Measurements from ENCODE around the gene PLB1. TPM values are rescaled to one million over a fixed set of nuclear protein-coding genes. Genes with fewer than 3 reads are reported as not detected.

PLB1 gene
- total RNA-seq, 6 experiments from 2014 or later: 0.66 to 1.9 (median 1.1) TPM

GRCh38 chr2:28603821-28604220, 108.0 kb downstream of the PLB1 start:
- 93% methylated on average over 3 of the region's 10 CpGs for WGBS (ENCODE audit: insufficient coverage, low coverage, low lambda C conversion rate, missing lambda C conversion rate)
- no peaks in the 10 kb centered on the region for H3K4me1 ChIP-seq
- intact Hi-C loops (cut with DNase I): no loop called here
- ATAC-seq (no peak), DNase-seq (no peak)
- H3K27me3 ChIP-seq: no peaks in the 10 kb centered on the region
- TF ChIP-seq POLR2A (IDR thresholded peaks at IDR 0.05) (no peak), CTCF (IDR thresholded peaks at IDR 0.05) (no peak)
- no peak overlapping the region for H3K4me3 ChIP-seq
- H3K36me3 ChIP-seq: no peaks in the 10 kb centered on the region
- H3K27ac ChIP-seq: no peak overlapping the region
- H3K9me3 ChIP-seq: no peaks in the 10 kb centered on the region

- Histone ChIP-seq H3K9me3 (no peaks in the 10 kb centered on the region), H3K27ac (no peak overlapping the region)
- intact Hi-C loops (cut with DNase I): no loop called here
These were observed 108.5 kb downstream of the PLB1 start for GRCh38 chr2:28604284-28604843.

GRCh38 chr2:28606986-28607441, 111.2 kb downstream of the PLB1 start:
- no peaks in the 10 kb centered on the region for H3K4me1 ChIP-seq
- TF ChIP-seq CTCF (IDR thresholded peaks at IDR 0.05) (no peak), POLR2A (IDR thresholded peaks at IDR 0.05) (no peak)
- H3K4me3 ChIP-seq: no peak overlapping the region
- no peaks in the 10 kb centered on the region for H3K9me3 ChIP-seq
- ATAC-seq (peak in 3 of 4 donors; percentile 13 to 43 (median 18)), DNase-seq (peak in 1 of 3 donors; percentile 34)
- H3K36me3 ChIP-seq: no peaks in the 10 kb centered on the region
- H3K27me3 ChIP-seq: no peaks in the 10 kb centered on the region
- WGBS (ENCODE audit: insufficient coverage, low coverage, low lambda C conversion rate, missing lambda C conversion rate): 71% methylated on average over 3 of the region's 5 CpGs
- H3K27ac ChIP-seq: no peak overlapping the region
- intact Hi-C loops (cut with DNase I): no loop called here

More at GRCh38 chr2:28604284-28604843, 108.5 kb downstream of the PLB1 start:
- no peak for DNase-seq
- Histone ChIP-seq H3K4me1 (no peaks in the 10 kb centered on the region), H3K36me3 (no peaks in the 10 kb centered on the region), H3K27me3 (no peaks in the 10 kb centered on the region), H3K4me3 (no peak overlapping the region)
- 50% methylated on average over 2 of the region's 9 CpGs for WGBS (ENCODE audit: insufficient coverage, low coverage, low lambda C conversion rate, missing lambda C conversion rate)
- TF ChIP-seq CTCF (IDR thresholded peaks at IDR 0.05): no peak
- TF ChIP-seq POLR2A (IDR thresholded peaks at IDR 0.05): no peak
- ATAC-seq: no peak

DNA sequence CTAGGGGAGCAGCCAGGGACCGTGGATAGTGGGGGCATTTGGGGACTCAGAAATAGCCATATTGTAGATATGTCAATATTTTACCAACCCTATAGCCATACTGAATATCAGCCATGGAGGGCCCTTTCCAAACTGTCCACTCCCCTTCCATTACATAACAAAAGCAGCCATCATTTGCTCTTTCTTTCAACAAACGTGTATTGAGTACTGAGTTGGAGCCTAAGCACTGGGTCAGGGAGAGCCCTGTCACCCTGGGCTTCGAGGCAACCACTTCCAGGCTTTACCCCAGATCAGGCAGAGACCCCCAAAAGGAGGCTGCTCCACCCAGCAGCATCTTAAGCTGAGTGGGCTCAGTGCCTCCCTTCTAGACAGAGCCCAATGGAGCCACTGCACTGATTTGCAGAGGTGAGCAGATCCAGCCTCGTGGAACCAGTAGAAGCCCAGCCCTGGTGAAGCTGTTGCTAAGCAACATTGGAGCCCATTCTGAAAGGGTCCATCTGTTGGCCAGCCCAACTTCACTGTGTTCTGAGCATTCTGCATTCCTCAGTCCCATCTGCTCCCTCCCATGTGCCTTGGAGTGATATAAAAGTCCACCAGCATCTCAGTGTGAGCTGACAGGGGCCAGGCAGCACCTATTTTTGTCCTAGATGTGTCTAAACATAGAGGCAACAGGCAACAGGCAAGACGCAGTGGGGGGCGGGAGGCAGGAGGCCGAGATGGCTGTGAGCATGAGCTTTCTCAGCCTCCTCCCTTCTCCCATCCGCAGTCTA, 112.1 kb downstream of the PLB1 start:
- Histone ChIP-seq H3K27me3 (no peaks in the 10 kb centered on the region), H3K9me3 (no peaks in the 10 kb centered on the region), H3K27ac (no peak overlapping the region), H3K4me1 (no peaks in the 10 kb centered on the region), H3K4me3 (no peak overlapping the region), H3K36me3 (no peaks in the 10 kb centered on the region)
- DNase-seq (peak in 1 of 3 donors; percentile 39), ATAC-seq (no peak)
- TF ChIP-seq POLR2A (IDR thresholded peaks at IDR 0.05) (no peak), CTCF (IDR thresholded peaks at IDR 0.05) (no peak)
- WGBS (ENCODE audit: insufficient coverage, low coverage, low lambda C conversion rate, missing lambda C conversion rate): 80% methylated on average over 6 of the region's 8 CpGs
- intact Hi-C loops (cut with DNase I): no loop called here

Measured in right lobe of liver (tissue), 6 donors.